HL-60 (cell line): ENCODE results near the gene DLX2.

Source experiments
- DNase-seq, 2 experiments: peaks; one replicate each; pipeline ENCODE4 v3.0.0-alpha.2; 2010 to 2020; ENCODE audit warnings: low read depth in 1 of 2, low spot score in 1 of 2
- H3K27ac ChIP-seq: fragments of 250-450 bp; sonication (Bioruptor Pico); replicated peaks from 2 replicates; pipeline ENCODE4 v1.5.1; 2020; ENCODE audit warnings: mild to moderate bottlenecking, moderate library complexity
- H3K27me3 ChIP-seq: fragments of 250-450 bp; sonication (Bioruptor Pico); 2 replicates; pipeline ENCODE4 v1.5.1; 2021; ENCODE audit warnings: mild to moderate bottlenecking, moderate library complexity; ENCODE audit not compliant: insufficient read depth, poor library complexity, severe bottlenecking
- H3K4me3 ChIP-seq: replicated peaks from 2 replicates; pipeline ENCODE4 v1.5.1; 2011; ENCODE audit warnings: mild to moderate bottlenecking, control low read depth, low read length; ENCODE audit not compliant: insufficient read depth
- CTCF ChIP-seq: IDR thresholded peaks from one replicate; pipeline ENCODE4 v1.5.1; 2011; ENCODE audit warnings: low read length, control low read depth, inconsistent platforms; ENCODE audit not compliant: insufficient read depth
- GABPA ChIP-seq: IDR thresholded peaks from 2 replicates; pipeline ENCODE4 v1.6.1; 2012; ENCODE audit warnings: low read depth
- POLR2AphosphoS5 ChIP-seq: IDR thresholded peaks from 2 replicates; pipeline ENCODE4 v1.6.1; 2012; ENCODE audit warnings: low read depth
- REST ChIP-seq: IDR thresholded peaks from 2 replicates; pipeline ENCODE4 v1.6.1; 2012; ENCODE audit warnings: low read depth; ENCODE audit not compliant: insufficient replicate concordance
- SPI1 ChIP-seq: IDR thresholded peaks from 2 replicates; pipeline ENCODE4 v1.6.1; 2012; ENCODE audit warnings: low read depth, mild to moderate bottlenecking, borderline replicate concordance

Gene DLX2

GRCh38 chr2:172079838-172080640 lies 22.7 kb downstream of the DLX2 start:
- peaks cover 40% of the 10 kb centered on the region for H3K27me3 ChIP-seq
- TF ChIP-seq SPI1 (no peak), CTCF (no peak), REST (no peak), GABPA (no peak), POLR2AphosphoS5 (no peak)

GRCh38 chr2:172079416-172079815 lies 23.3 kb downstream of the DLX2 start:
- no peak for DNase-seq
- H3K27ac ChIP-seq = no peak overlapping the region
- H3K4me3 ChIP-seq = no peak overlapping the region
- TF ChIP-seq REST (no peak), SPI1 (no peak), GABPA (no peak), POLR2AphosphoS5 (no peak), CTCF (no peak)
- peaks cover 39% of the 10 kb centered on the region for H3K27me3 ChIP-seq

More at GRCh38 chr2:172079838-172080640, 22.7 kb downstream of the DLX2 start:
- H3K4me3 ChIP-seq = peak overlapping the region; percentile 13
- peak in 1 of 2 experiments; percentile 63 for DNase-seq
- H3K27ac ChIP-seq = no peak overlapping the region

DNA sequence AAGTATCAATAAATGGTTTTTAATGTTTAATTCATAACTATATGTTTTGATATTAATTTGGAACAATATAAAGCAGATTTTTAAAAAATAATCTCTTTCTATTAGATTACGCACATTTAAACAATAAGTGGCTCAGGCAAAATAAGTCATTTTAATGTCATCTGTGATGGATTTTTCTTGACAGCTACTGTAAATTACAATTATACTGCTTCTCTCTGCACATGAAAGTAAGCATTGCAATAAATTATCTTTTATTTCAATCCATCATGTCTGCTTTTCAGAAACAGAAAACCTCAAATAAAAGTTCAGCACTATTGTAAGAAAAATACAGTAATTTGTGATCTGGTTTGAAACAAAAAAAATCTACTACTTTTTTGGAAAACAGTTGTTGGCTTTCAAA lies 28.4 kb downstream of the DLX2 start:
- Histone ChIP-seq H3K27me3 (no peaks in the 10 kb centered on the region), H3K4me3 (no peak overlapping the region), H3K27ac (no peak overlapping the region)
- TF ChIP-seq CTCF = no peak
- TF ChIP-seq POLR2AphosphoS5 = no peak
- no peak for TF ChIP-seq SPI1
- TF ChIP-seq REST = no peak
- TF ChIP-seq GABPA = no peak
- no peak for DNase-seq
